A172 (cell line): ENCODE results near the gene KNDC1. TPM values are rescaled to one million over a fixed set of nuclear protein-coding genes. Genes with fewer than 3 reads are reported as not detected.

Source experiments
- DNase-seq: peaks from one replicate; pipeline ENCODE4 v3.0.0-alpha.2; 2015; ENCODE audit warnings: low spot score
- total RNA-seq: library from RNA; depleted of rRNA; stranded (reverse); fragments of >200 nt; shearing (Covaris generic); gene quantifications from 2 replicates; pipeline ENCODE4 v1.2.3, GENCODE V29; 2014

The KNDC1 gene
- total RNA-seq, 1 experiment from 2014 or later, result 3.2 TPM

DNA sequence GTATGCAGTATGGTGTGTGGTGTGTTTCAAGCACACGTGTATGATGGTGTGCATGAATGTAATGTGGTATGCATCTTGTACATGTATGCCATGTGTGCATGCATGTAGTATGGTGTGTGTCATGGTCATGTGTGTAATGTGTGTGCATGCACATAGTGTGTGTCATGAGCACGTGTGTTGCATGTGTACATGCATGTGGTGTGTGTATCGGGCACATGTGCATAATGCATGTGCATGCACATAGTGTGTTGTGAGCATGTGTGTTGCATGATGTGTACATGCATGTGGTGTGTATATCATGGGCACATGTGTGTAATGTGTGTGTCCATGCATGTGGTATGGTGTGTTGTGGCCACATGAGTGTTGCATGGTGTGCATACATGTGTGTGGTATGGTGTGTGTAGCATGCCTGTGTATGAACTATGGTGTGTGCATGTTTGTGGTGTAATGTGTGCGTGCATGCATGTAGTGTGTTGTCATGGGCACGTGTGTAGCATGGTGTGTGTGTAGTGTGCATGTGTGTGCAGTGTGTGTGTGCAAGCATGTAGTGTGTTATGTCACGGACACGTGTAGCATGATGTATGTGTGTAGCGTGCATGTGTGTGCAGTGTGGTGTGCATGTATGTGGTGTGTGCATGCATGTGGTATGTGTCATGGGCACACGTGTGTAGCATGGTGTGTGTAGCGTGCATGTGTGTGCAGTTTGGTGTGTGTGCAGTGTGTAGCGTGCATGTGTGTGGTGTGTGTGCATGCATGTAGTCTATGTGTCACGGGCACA lies 17.6 kb downstream of the KNDC1 start:
- DNase-seq, result no peak

GRCh38 chr10:133178357-133179127 lies 18.5 kb downstream of the KNDC1 start:
- DNase-seq, result no peak

GRCh38 chr10:133179128-133179520 lies 19.1 kb downstream of the KNDC1 start:
- no peak for DNase-seq

DNA sequence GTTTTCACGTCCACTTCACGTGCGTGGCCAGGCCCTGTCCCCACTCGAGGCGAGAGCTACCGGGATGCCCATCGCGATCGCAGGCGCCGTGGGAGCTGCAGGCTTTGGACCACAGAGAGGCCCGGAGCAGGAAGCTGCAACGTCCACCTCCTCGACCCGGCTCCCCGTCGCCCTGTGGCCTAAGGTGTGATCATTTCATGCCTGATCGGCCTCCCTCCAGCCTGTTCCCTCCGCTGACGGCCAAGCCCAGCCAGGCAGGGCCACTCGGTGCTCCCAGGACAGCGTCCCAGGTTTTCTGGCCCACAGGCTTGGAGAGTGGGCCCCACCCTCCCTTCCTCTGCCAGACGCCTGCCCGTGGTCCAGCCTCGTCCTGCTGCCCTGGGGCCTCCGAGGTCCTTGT lies 19.6 kb downstream of the KNDC1 start:
- DNase-seq, result no peak

- no peak for DNase-seq
These were observed 20.4 kb downstream of the KNDC1 start for GRCh38 chr10:133180192-133180964.

DNA sequence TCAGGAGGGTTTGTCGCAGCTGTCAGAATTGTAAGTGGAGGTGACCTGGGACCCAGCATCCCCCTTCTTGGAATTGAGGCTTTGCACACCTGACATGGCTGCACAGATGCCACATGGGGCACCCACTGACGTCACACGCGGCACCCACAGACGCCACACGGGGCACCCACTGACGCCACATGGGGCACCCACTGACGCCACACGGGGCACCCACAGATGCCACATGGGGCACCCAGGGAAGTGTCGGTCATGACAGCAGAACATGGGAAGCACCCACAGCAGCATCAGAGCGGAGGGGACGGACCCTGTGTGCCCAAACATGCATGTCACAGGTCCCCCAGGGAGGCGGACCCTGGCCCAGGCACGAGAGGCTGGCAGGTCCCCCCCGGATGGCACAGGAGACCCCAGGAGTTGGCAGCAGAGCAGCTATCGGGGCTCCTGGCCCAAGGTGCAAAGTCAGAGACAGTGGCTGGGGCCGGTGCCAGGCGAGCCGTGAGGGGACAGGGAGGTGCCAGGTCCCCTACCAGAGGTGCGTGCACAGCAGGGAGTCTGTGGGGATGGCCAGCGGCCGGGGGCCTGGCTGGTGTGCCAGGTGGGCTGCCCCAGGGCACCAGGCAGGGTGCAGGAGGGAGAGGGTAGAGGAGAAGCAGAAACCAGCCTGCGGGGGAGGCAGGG lies 21.1 kb downstream of the KNDC1 start:
- DNase-seq, result no peak

DNA sequence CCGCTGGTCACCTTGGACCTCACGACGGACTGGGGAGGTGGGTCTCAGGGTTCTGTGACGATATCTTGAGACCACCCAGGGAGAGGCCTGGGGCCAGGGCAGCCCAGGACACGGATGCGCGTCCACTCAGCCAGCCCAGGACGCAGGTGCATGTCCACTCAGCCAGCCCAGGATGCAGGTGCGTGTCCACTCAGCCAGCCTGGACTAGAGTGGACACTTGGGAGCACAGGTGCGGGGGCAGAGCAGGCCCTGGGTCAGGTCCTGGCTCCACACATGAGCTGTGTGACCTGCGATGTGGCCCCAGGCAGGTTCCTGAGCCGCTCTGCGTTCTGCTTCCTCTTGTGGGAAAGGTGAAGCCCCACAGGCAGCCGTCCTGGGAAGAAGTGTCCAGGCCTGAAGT lies 22.2 kb downstream of the KNDC1 start:
- DNase-seq, result no peak

GRCh38 chr10:133182791-133183645 lies 23.0 kb downstream of the KNDC1 start:
- no peak for DNase-seq

- no peak for DNase-seq
These were observed 23.8 kb downstream of the KNDC1 start for GRCh38 chr10:133183646-133184378.

- no peak for DNase-seq
These were observed 24.7 kb downstream of the KNDC1 start for GRCh38 chr10:133184591-133185244.

DNA sequence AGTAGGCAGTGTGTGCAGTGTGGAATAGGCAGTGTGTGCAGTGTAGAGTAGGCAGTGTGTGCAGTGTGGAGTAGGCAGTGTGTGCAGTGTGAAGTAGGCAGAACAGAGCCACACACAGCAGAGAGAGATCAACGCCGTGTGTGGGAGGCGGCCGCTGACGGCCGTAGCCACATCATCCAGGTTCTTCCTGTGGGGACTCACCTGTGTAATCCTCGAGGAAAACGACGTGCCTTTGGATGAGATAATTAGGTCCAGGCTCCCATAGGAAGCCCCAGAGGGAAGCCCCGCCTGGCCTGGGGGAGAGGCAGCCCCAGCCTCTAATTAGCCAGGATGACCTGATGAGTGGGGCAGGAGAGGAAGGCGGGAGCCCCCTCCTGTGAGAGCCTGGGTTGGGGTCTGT lies 25.4 kb downstream of the KNDC1 start:
- DNase-seq, result no peak

DNA sequence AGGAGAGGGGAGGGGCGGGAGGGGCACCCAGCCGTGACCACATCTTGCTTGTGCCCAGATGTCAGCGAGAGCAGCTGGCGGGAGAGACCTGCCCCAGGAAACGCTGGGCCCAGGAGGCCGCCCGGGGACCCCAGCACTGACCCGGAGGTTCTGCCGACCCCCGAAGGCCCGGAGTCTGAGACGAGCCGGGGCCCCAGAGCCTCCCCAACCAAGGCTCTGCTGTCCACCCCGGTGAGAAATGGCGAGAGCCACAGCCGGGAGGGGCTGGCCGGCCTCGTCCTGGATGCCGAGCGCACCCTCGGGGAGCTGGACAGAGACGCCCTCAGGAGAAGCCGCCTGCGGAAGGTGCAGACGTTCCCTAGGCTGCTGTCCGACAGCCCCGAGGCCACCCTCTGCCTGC lies 25.9 kb downstream of the KNDC1 start:
- DNase-seq, result no peak

DNA sequence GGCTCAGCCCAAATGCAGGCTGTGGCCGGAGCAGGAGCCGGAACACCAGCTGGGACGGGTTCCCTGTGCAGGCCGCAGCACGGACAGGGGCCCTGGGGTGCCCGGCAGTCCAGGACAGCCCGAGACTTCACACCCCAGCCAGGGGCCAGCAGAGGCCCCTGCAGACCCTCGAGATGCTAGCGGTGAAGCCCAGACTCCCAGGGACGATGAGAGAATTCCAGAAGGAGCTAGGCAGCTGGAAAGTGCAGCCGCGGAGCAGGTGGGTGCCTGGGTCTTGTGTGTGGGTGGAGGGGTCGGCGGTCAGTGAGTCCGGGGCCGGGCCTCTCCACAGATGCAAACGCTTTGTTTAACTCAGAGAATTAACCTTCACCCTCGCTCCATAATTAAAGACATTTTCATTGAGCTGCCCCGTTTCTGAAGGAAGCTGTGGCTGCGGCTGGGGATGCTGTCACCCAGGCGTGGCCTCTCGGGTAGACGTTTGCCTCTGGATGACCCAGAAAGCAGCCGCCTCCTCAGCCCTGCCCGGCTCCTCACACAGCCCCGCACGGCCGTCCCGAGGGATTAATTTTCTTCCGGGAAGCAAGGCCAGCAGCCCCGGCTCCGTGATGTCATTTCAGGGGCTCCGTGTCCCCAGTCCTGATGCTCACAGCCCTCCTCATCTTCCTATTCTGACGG lies 26.5 kb downstream of the KNDC1 start:
- no peak for DNase-seq

GRCh38 chr10:133187091-133187905 lies 27.3 kb downstream of the KNDC1 start:
- no peak for DNase-seq

GRCh38 chr10:133187906-133188681 lies 28.1 kb downstream of the KNDC1 start:
- no peak for DNase-seq

DNA sequence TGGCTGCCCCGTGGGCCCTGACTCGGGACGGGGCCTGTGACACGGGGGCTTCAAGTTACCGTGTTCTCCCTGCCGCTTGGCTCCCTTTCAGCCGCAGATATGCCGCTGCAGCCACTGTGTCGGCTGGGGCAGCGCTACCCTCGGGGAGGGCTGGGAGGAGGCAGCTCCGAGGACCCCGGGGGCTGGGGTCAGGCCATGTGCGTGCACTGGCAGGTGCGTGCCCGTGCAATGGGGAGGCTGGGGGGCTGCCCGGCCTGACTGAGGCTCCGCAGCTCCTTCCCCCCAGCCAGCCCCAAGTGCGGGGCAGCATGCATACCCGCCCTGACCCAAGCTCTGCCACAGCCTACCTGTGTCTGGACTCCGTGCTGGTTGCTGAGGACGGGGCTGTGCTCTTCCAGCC lies 29.2 kb downstream of the KNDC1 start:
- no peak for DNase-seq

DNA sequence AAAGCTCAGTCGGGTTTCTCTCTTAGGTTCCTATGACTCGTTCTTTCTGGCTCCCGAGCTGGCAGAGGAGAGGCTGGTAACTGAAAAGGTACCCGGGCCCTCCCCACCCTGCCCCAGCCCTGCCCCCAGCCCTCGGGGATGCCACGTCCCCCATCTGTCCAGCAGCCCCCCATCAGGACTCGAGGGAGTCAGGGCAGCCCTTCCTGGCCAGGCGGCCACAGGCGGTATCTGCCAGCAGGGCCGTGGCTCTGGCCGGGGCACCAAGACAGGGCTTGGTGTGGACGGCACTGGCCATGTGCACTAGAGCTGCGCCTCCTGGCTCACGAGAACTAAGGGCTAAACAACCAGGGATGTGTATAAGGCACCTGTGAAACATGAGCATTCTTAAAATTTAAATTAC lies 29.7 kb downstream of the KNDC1 start:
- DNase-seq, result no peak
